DMS 273 (cell line): ENCODE results near the gene LYZL4.

Experiments
- DNase-seq: peaks from one replicate; lab custom pipeline; 2025; ENCODE audit not compliant: unreplicated experiment; lab: John Stamatoyannopoulos, UW

Gene LYZL4

GRCh38 chr3:42375121-42375800 is 35.1 kb downstream of the LYZL4 start:
- DNase-seq = no peak

GRCh38 chr3:42371776-42372175 is 38.6 kb downstream of the LYZL4 start:
- DNase-seq = no peak

GRCh38 chr3:42369832-42370231 is 40.6 kb downstream of the LYZL4 start:
- DNase-seq = no peak

DNA sequence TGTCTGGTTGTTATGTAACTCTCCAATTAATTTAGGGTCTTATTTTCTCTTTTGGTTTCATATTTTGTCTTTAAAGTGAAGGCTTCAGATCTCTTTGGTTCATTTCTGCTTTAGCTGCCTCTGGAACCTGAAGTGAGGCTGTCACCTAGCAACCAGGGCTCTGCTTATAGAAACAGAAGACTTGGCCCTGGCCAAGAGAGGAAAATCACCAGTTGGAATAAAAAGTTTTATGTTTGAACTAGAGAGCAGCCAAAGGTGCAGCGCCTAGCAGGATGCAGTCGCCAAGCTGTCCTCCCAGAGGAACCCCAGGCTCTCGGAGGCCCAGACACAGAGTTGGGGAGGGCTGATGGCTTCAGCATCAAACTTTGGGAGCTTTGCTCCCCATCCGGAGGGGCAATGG is 41.1 kb downstream of the LYZL4 start:
- peak; percentile 27 for DNase-seq

DNA sequence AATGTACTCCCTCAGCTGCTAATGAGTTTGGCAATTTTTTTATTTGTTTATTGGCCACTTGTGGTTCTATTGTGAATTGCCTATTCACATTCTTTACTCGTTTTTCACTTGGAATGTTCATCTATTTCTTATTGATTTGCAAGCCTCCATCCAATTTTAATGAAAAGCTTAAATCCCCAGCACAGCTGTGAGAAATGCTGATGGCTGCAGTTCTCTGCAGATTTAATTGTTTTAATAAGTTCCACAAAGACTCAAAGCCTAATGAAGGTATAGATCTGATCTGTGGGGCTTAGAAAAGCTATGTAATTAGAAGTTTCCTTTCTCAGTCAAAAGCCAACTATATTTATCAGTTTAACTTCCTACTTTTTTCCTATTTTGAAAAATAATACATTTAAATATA is 41.5 kb downstream of the LYZL4 start:
- DNase-seq = no peak

GRCh38 chr3:42367903-42368302 is 42.5 kb downstream of the LYZL4 start:
- DNase-seq = no peak

GRCh38 chr3:42366550-42366949 is 43.9 kb downstream of the LYZL4 start:
- DNase-seq = no peak

GRCh38 chr3:42357335-42357734 is 53.1 kb downstream of the LYZL4 start:
- no peak for DNase-seq

GRCh38 chr3:42355612-42356011 is 54.8 kb downstream of the LYZL4 start:
- DNase-seq = no peak

GRCh38 chr3:42353631-42354030 is 56.8 kb downstream of the LYZL4 start:
- no peak for DNase-seq

DNA sequence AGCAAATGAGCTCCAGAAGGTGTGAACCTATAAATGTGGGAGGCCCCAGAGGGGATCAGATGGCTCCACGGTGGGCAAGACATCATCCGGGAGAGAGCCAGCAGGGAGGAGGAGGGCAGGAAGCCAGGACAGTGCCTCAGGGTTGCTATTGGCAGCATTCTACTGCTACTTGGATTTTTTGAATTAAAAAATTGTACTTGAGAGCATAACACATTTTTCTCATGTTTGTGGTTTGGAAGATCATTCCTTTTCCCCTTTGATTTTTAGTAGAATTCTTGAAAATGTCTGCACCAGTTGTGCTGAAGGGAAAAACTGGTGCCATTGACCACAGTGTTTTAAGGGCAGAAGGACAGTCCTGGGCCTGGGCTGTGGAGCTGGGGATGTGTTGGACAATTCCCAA is 59.2 kb downstream of the LYZL4 start:
- DNase-seq = peak; percentile 60

DNA sequence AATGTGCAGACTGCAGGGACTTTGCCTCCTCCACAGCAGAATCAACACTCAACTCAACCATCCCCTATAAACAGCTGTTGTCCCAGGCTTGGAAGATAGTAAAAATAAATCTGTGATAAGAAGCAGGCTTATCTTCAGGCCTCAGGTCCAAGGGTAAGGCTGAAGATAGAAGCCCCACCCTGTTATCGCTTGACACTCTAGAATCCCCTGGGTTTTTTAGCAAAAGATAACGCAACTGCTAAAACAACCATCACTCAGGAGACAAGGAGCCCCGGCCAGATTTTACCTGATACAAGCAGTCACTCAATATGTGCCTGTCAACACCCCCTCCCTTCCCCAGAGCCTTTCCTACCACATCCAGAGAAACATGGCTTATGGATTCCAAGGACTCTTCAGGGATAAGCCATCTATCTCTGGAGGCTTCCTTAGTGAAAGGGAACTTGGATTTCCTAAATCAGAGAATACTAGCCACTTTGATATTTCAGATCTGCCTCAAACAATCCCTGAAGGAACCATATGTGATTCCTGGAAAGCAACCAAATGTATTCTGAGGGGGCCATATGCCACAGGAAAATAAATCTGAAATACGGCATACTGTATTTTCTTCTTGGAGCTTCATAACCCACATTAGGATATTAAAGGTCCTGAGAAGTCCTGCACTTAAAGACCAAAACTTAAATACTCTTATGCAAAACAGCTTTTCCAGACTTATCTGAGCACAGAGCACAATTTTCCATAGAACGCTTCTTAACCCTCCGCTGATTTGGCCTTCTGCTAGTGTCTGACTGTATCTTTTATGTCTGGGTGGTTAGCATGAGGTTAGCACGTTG is 60.4 kb downstream of the LYZL4 start:
- peak; percentile 82 for DNase-seq

DNA sequence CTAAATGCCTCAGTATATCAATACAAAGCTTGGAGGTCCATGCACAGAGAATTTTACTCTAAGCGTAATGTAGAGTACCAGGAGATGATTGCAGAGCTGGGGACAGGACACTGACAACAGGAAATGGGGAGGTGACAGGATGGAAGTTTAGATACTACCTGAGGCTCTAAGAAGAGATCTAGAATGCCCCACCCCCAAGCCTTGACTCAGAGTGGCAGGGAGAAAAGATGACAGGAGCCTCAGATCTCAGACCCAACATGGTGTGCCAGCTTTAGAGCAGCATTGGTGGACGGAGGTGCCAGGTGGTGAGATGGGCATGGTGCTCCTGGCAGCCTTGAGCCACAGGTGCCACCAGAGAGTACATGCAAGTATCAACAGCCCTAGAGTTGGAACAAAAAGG is 62.5 kb downstream of the LYZL4 start:
- DNase-seq = no peak
